GM21529 (cell line): ENCODE measurements around the gene C11orf42.

Experiments used
- ATAC-seq: cut with Tn5 transposase; IDR thresholded peaks from one replicate; pipeline ENCODE4 v1.9.1; 2021; ENCODE audit not compliant: unreplicated experiment

The C11orf42 gene

GRCh38 chr11:6205366-6205765 is at the start of gene C11orf42:
Gene C11orf42 (plus strand): TSS chr11:6205557. CDS start chr11:6205616, 59 bp downstream.
- ATAC-seq, result no peak

GRCh38 chr11:6156628-6157359 is 48.6 kb upstream of the C11orf42 start:
- ATAC-seq, result no peak

- no peak for ATAC-seq
Observed at GRCh38 chr11:6170226-6170625, 35.1 kb upstream of the C11orf42 start, which contains the start of gene OR52B2. Gene OR52B2 (minus strand): TSS chr11:6170326. CDS start chr11:6170326, 0 bp downstream.

GRCh38 chr11:6175440-6175839 is 29.9 kb upstream of the C11orf42 start:
- no peak for ATAC-seq

- ATAC-seq, result no peak
Observed at GRCh38 chr11:6191742-6192141, 13.6 kb upstream of the C11orf42 start.

- no peak for ATAC-seq
Observed at GRCh38 chr11:6194065-6194581, 11.2 kb upstream of the C11orf42 start.

GRCh38 chr11:6196396-6196795 is 9.0 kb upstream of the C11orf42 start:
- ATAC-seq, result no peak

GRCh38 chr11:6197466-6198200 is 7.7 kb upstream of the C11orf42 start:
- ATAC-seq, result no peak

GRCh38 chr11:6199174-6199810 is 6.1 kb upstream of the C11orf42 start, which contains the start of gene OR52W1:
Gene OR52W1 (plus strand): TSS chr11:6199224. CDS start chr11:6199224, 0 bp downstream.
- ATAC-seq, result no peak

- ATAC-seq, result no peak
Observed at GRCh38 chr11:6200975-6201374, 4.4 kb upstream of the C11orf42 start.

GRCh38 chr11:6201481-6201880 is 3.9 kb upstream of the C11orf42 start:
- no peak for ATAC-seq

GRCh38 chr11:6202041-6202440 is 3.3 kb upstream of the C11orf42 start:
- ATAC-seq, result no peak

GRCh38 chr11:6203327-6203726 is 2.0 kb upstream of the C11orf42 start:
- peak; percentile 78 for ATAC-seq

- ATAC-seq, result no peak
Observed at GRCh38 chr11:6204706-6205105, 651 bp upstream of the C11orf42 start.

- ATAC-seq, result no peak
Observed at GRCh38 chr11:6206456-6207180, 1.3 kb downstream of the C11orf42 start.

- no peak for ATAC-seq
Observed at GRCh38 chr11:6209801-6210200, 4.4 kb downstream of the C11orf42 start.

GRCh38 chr11:6210274-6210955 is 5.1 kb downstream of the C11orf42 start:
- ATAC-seq, result no peak

GRCh38 chr11:6214530-6214929 is 9.2 kb downstream of the C11orf42 start:
- no peak for ATAC-seq

GRCh38 chr11:6216501-6216900 is 11.1 kb downstream of the C11orf42 start:
- no peak for ATAC-seq

GRCh38 chr11:6217722-6218121 is 12.4 kb downstream of the C11orf42 start:
- ATAC-seq, result no peak
